Endothelial cell of umbilical vein (primary cell): Measurements from ENCODE around the gene CHD9NB. TPM values are rescaled to one million over a fixed set of nuclear protein-coding genes. Genes with fewer than 3 reads are reported as not detected.

Source experiments
- BruUV-seq: library from RNA; stranded (reverse); fragments of 400-500 nt; replicated peaks from 2 replicates; lab custom pipeline; 2021; lab: Mats Ljungman, UMichigan
- CTCF ChIA-PET: fragments of 300-600, 350-600 bp; sonication (Branson Sonifier 250); formaldehyde crosslinking; loops from one replicate; lab custom pipeline; 2021; ENCODE audit warnings: antibody characterized with exemption, inconsistent platforms; lab: Charles Lee
- POLR2A ChIA-PET: fragments of 300-600, 350-600 bp; sonication (Branson Sonifier 250); formaldehyde crosslinking; loops from one replicate; lab custom pipeline; 2021; ENCODE audit warnings: antibody characterized with exemption, inconsistent platforms; lab: Charles Lee
- DNase-seq: peaks from one replicate; pipeline ENCODE4 v3.0.0-alpha.2; 2011; ENCODE audit warnings: low read depth, low spot score
- FAIRE-seq: peaks from 2 replicates; lab custom pipeline; 2011; peaks lifted over from hg19 to GRCh38; lab: Jason Lieb, UNC
- H2AFZ ChIP-seq: 2 replicates; pipeline ENCODE4 v1.6.0; 2012; ENCODE audit warnings: low read depth, low read length, control low read depth, inconsistent platforms
- H3K27ac ChIP-seq: 2 replicates; pipeline ENCODE4 v1.5.1; 2011; ENCODE audit warnings: low read depth, mild to moderate bottlenecking, control low read depth, low read length, moderate library complexity; ENCODE audit not compliant: insufficient read depth
- H3K27me3 ChIP-seq, 2 experiments: 2 replicates each; pipeline versions ENCODE4 v1.6.0 to v1.6.1; 2011; ENCODE audit warnings: low read length in 2 of 2, mixed read lengths in 1 of 2; ENCODE audit not compliant: control insufficient read depth in 2 of 2, insufficient read depth in 2 of 2
- H3K36me3 ChIP-seq, 2 experiments: 2 replicates in 1 of 2; 3 replicates in 1 of 2; pipeline ENCODE4 v1.5.1; 2011; ENCODE audit warnings: low read length in 2 of 2, mild to moderate bottlenecking in 1 of 2, moderate library complexity in 1 of 2; ENCODE audit not compliant: control insufficient read depth in 2 of 2, insufficient read depth in 2 of 2; ENCODE audit errors: extremely low read depth in 1 of 2
- H3K4me1 ChIP-seq: 3 replicates; pipeline ENCODE4 v1.5.1; 2011; ENCODE audit warnings: mild to moderate bottlenecking, low read length; ENCODE audit not compliant: control insufficient read depth, insufficient read depth; ENCODE audit errors: extremely low read depth
- H3K4me2 ChIP-seq: 2 replicates; pipeline ENCODE4 v1.6.1; 2011; ENCODE audit warnings: low read length, control low read depth, mixed read lengths; ENCODE audit not compliant: insufficient read depth
- H3K4me3 ChIP-seq, 3 experiments: fragments of 200-600 bp in 1 of 3; sonication (generic), shearing (Covaris generic) in 1 of 3; replicated peaks in 1 of 3; 2 replicates each; pipeline ENCODE4 v1.5.1; 2011 to 2016; ENCODE audit warnings: control low read depth in 3 of 3, low read length in 3 of 3, mild to moderate bottlenecking in 2 of 3, inconsistent platforms in 1 of 3, low read depth in 1 of 3, moderate library complexity in 1 of 3; ENCODE audit not compliant: insufficient read depth in 1 of 3
- H3K79me2 ChIP-seq: 2 replicates; pipeline ENCODE4 v1.6.0; 2012; ENCODE audit warnings: low read length, inconsistent platforms; ENCODE audit not compliant: control insufficient read depth, insufficient read depth
- H3K9ac ChIP-seq: replicated peaks from 2 replicates; pipeline ENCODE3; 2011; ENCODE audit warnings: low read length, control low read depth; ENCODE audit not compliant: insufficient read depth; ENCODE audit errors: extremely low read depth
- H3K9me1 ChIP-seq: replicated peaks from 3 replicates; pipeline ENCODE4 v1.6.0; 2011; ENCODE audit warnings: mild to moderate bottlenecking, low read length; ENCODE audit not compliant: control insufficient read depth, insufficient read depth; ENCODE audit errors: extremely low read depth
- H3K9me3 ChIP-seq: replicated peaks from 2 replicates; pipeline ENCODE4 v1.5.1; 2012; ENCODE audit warnings: low read length, inconsistent platforms; ENCODE audit not compliant: control insufficient read depth, insufficient read depth
- H4K20me1 ChIP-seq: replicated peaks from 2 replicates; pipeline ENCODE3; 2011; ENCODE audit warnings: mild to moderate bottlenecking, low read length; ENCODE audit not compliant: control insufficient read depth, insufficient read depth; ENCODE audit errors: extremely low read depth
- CTCF ChIP-seq, 2 donors: IDR thresholded peaks; 1 replicate in 1 of 2; 2 replicates in 1 of 2; pipeline ENCODE4 v1.5.1; 2011; ENCODE audit warnings: low read length in 2 of 2, mild to moderate bottlenecking in 2 of 2, moderate library complexity in 2 of 2, control low read depth in 1 of 2, inconsistent platforms in 1 of 2, low read depth in 1 of 2; ENCODE audit not compliant: insufficient read depth in 1 of 2; ENCODE audit errors: extremely low read depth in 1 of 2
- EZH2 ChIP-seq: IDR thresholded peaks from 2 replicates; pipeline ENCODE4 v1.6.1; 2012; ENCODE audit warnings: borderline replicate concordance, low read depth, mild to moderate bottlenecking, moderate library complexity, low read length, inconsistent platforms; ENCODE audit not compliant: severe bottlenecking
- FOS ChIP-seq: IDR thresholded peaks from 2 replicates; pipeline ENCODE4 v1.6.1; 2011; ENCODE audit warnings: mild to moderate bottlenecking, low read length, moderate library complexity, borderline replicate concordance; ENCODE audit not compliant: insufficient read depth
- GATA2 ChIP-seq: IDR thresholded peaks from 2 replicates; pipeline ENCODE4 v1.7.0; 2011; ENCODE audit warnings: low read depth, mild to moderate bottlenecking, moderate library complexity, mixed read lengths, low read length; ENCODE audit not compliant: insufficient read length, insufficient read depth
- JUN ChIP-seq: IDR thresholded peaks from 2 replicates; pipeline ENCODE4 v1.6.1; 2011; ENCODE audit warnings: borderline replicate concordance, low read depth; ENCODE audit not compliant: insufficient read length, insufficient read depth
- MYC ChIP-seq: IDR thresholded peaks from one replicate; pipeline ENCODE4 v1.6.1; 2011; ENCODE audit warnings: mild to moderate bottlenecking, low read depth, low read length
- POLR2A ChIP-seq: IDR thresholded peaks from 2 replicates; pipeline ENCODE4 v1.6.1; 2012; ENCODE audit warnings: low read depth, mild to moderate bottlenecking, control low read depth, low read length
- POLR2AphosphoS5 ChIP-seq: IDR thresholded peaks from 2 replicates; pipeline ENCODE4 v1.6.1; 2012; ENCODE audit warnings: low read depth, mild to moderate bottlenecking, control low read depth, low read length, moderate library complexity; ENCODE audit not compliant: insufficient read depth
- dilution Hi-C: fragments of 300-500 bp; cut with MboI; formaldehyde crosslinking; loops from one replicate; pipeline ENCODE4 v1.15.0; 2019; ENCODE audit warnings: low sequenced_read_pairs; ENCODE audit not compliant: extremely low pct_ligation_motif_present
- intact Hi-C: fragments of 100-400 bp; cut with micrococcal nuclease; formaldehyde crosslinking; loops from one replicate; pipeline ENCODE4 v1.10.0; 2022
- polyA plus RNA-seq, 4 experiments: library from polyadenylated mRNA; depleted of rRNA in 3 of 4; stranded (reverse) in 3 of 4; unstranded in 1 of 4; fragments of >200 nt; gene quantifications; 2 replicates each; pipeline versions ENCODE4 v1.2.1 to v1.2.3, GENCODE V29; 2011 to 2012; ENCODE audit warnings: missing spikeins in 1 of 4
- total RNA-seq: library from RNA; stranded (reverse); gene quantifications from 2 replicates; pipeline ENCODE4 v1.2.3, GENCODE V29; 2021
- TF ChIP-seq, protein P1 (sequence below): IDR thresholded peaks from 2 replicates; pipeline ENCODE4 v1.6.1; 2011; ENCODE audit not compliant: insufficient read depth, insufficient read length

The CHD9NB gene
- total and polyA plus RNA-seq, 2 donors (not counting 3 experiments of a cell fraction or from before 2014, with no cell fraction given), result 0.44 to 0.66 TPM

DNA sequence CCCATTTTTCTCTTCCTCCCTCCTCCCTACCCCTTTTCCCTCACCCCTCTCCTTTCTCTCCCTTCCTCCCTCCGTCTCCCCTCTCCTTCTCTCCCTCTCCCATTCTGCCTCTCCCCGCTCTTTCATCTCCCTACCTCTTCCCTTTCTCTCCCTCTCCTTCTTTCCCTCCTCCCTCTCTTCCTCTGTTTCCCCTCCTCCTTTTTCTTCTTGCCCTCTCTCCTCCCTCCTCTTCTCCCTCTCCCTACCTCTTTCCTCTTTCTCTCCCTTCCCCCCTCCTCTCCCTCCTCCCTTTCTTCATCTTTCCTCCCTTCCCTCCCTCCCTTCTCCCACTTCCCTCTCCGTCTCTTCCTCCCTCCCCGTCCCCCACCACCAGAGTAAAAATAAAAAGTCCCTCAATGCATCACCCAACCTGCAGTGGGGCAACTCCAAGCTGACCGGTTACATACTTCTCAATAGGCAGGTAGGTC lies 10.4 kb downstream of the CHD9NB start:
- TF ChIP-seq EZH2 (no peak), MYC (no peak), JUN (no peak), POLR2A (no peak), FOS (no peak)
- Histone ChIP-seq H3K4me2 (no peak overlapping the region), H3K4me1 (peaks cover 5% of the 10 kb centered on the region), H3K9me1 (no peaks in the 10 kb centered on the region), H3K36me3 (no peaks in the 10 kb centered on the region), H3K27ac (no peak overlapping the region), H4K20me1 (no peaks in the 10 kb centered on the region), H3K27me3 (peaks cover 24 to 39% of the 10 kb centered on the region in 2 experiments), H3K9me3 (no peaks in the 10 kb centered on the region), H3K9ac (no peak overlapping the region), H3K79me2 (no peaks in the 10 kb centered on the region), H3K4me3 (no peak overlapping the region), H2AFZ (no peak overlapping the region)
- FAIRE-seq (no peak), DNase-seq (no peak)
- BruUV-seq, result no TSS peak
- intact Hi-C loops, result no loop called here
- ChIA-PET CTCF (interaction anchor here (1.2 to 1.5 kb wide), 3 partner anchors 19 to 851 kb away, joined by 3 to 6 read pairs (median 4); no protein-coding TSS in a partner anchor), POLR2A (no interaction called here)
- dilution Hi-C loops, result no loop called here

- peak; percentile 74 for DNase-seq
- Histone ChIP-seq H2AFZ (no peak overlapping the region), H3K79me2 (no peaks in the 10 kb centered on the region), H3K9me3 (no peaks in the 10 kb centered on the region), H3K4me2 (no peak overlapping the region), H3K9ac (no peak overlapping the region), H3K9me1 (no peaks in the 10 kb centered on the region), H3K36me3 (no peaks in the 10 kb centered on the region), H3K27me3 (peaks cover 24 to 39% of the 10 kb centered on the region in 2 experiments), H3K4me3 (no peak overlapping the region), H3K27ac (no peak overlapping the region), H3K4me1 (peaks cover 5% of the 10 kb centered on the region), H4K20me1 (no peaks in the 10 kb centered on the region)
- no TSS peak for BruUV-seq
- dilution Hi-C loops (no loop called here), intact Hi-C loops (no loop called here)
- POLR2A ChIA-PET, result no interaction called here
- no peak for FAIRE-seq
- CTCF ChIA-PET, result interaction anchor here (1.2 to 1.5 kb wide), 3 partner anchors 19 to 850 kb away, joined by 3 to 6 read pairs (median 4); no protein-coding TSS in a partner anchor
- TF ChIP-seq GATA2 (no peak), POLR2AphosphoS5 (no peak), POLR2A (no peak), EZH2 (no peak), CTCF (IDR thresholded peaks at IDR 0.05; ENCODE audit: extremely low read depth in 1 of 2, insufficient read depth in 1 of 2, low read depth in 1 of 2, low read length in 2 of 2) (no peak), JUN (no peak), MYC (no peak), FOS (no peak)
- TF ChIP-seq, protein P1, sequence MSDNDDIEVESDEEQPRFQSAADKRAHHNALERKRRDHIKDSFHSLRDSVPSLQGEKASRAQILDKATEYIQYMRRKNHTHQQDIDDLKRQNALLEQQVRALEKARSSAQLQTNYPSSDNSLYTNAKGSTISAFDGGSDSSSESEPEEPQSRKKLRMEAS, result no peak
These were observed 11.2 kb downstream of the CHD9NB start for GRCh38 chr16:53041320-53042051.
